IPS-11a (cell line): ENCODE results near the gene LYAR.
A peak's percentile ranks its signal among the peaks of the same experiment; 100 is the strongest.

Experiments
- H3K4me3 ChIP-seq: one replicate; pipeline ENCODE4 v1.5.1; 2013; ENCODE audit warnings: low read depth, low read length, control low read depth

LYAR gene

DNA sequence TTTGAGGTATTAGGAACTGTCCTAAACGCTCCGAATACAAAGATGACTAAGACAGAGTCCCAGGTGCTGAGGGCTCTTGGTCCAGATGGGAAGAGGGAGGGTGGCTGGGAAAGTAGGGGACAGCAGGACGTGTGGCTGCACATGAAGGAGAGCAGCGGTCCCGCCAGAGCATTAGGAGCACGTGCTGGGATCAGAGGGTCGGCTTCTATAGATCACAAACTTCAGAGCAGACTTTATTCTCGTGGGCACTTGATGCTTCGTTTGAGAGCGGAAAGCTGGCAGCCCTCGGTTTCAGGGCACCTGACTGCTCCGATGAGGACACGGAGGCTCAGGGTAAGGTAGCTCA, 26.2 kb upstream of the LYAR start:
- no peak overlapping the region for H3K4me3 ChIP-seq

DNA sequence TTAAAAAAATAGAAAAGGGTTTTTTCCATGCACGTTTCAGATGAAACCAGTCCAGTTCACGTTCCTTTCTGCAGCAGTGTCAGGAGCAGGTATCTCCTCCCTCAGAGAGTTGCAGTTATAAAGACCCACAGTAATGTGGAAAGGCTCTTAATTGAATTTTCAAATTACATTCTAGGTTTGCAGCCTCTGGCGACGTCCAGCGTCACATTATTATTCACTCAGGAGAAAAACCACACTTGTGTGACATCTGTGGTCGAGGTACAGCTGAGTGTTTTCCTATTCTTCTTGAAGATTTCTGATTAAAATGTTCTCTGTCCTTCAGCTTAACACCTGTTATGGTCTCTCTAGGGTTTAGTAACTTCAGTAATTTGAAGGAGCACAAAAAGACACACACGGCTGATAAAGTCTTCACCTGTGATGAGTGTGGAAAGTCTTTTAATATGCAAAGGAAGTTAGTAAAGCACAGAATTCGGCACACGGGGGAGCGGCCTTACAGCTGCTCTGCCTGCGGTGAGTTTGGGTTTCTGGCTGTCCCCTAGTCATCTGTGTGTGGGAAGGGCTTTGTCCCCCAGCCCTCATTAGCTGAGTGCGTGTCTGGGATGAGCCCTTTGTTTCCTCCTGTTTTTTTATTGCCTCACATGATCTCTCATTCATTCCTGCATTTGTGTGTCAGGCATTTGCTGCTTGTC, 25.7 kb upstream of the LYAR start:
- H3K4me3 ChIP-seq, result no peak overlapping the region

DNA sequence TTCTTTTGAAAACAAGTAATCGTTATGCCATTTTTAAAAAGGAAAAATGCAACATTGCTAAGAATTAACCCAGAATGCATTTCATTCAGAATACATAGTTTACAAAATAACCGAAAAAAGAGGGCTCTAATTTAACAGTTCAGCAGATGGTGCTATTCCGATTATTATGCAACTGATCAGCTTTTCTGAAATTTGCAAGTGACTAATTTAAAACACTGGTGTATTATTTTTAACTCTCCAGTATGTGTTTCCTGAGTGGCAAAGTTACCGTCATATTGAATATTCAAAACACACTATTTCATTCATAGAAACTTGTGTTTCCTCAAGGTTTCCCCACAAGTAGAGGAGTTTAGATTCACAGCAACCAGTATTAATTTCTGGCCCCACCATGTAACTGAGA, 21.2 kb upstream of the LYAR start:
- no peak overlapping the region for H3K4me3 ChIP-seq

DNA sequence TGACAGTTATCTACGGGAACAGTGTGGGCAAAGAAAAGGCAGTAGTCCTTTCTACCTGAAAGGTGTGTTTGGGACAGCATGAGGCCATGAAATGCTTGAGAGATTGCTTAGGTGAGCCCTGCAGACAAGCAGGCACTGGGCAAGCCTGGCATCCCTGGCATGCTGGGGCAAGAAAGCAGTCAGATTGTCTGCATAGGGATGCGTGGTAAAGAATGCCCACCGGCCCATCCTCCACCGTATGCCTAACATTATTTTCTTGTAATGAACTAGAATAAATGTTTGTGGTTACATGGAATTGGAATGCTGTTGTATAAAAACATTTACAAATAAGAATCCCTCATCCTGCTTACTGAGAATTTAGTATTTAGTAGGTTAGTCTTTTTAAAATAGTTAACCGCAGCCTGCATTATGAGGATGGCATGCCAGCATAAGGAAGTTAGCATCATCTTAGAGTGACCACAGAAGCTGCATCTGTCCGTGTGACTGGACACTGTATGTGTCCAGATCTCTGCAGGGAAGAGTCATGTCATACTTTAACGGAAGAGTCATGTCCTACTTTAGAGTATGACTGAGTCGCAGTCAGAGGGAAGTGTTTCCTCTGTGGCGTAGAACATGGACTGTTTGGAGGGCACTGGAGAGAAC, 19.0 kb upstream of the LYAR start:
- no peak overlapping the region for H3K4me3 ChIP-seq

- no peak overlapping the region for H3K4me3 ChIP-seq
These were observed 17.0 kb upstream of the LYAR start for GRCh38 chr4:4306920-4307319.

DNA sequence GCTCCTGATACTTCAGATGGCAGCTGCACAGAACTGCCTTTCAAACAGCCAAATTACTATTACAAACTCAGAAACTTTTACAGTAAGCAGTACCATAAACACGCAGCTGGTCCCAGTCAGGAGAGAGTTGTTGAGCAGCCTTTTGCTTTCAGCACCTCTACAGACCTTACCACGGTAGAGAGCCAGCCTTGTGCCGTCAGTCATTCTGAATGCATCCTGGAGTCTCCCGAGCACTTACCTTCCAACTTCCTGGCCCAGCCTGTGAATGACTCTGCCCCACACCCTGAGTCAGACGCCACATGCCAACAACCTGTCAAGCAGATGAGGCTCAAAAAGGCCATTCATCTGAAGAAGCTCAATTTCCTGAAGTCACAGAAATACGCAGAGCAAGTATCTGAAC, 12.5 kb upstream of the LYAR start:
- no peak overlapping the region for H3K4me3 ChIP-seq

- H3K4me3 ChIP-seq, result no peak overlapping the region
These were observed 12.0 kb upstream of the LYAR start for GRCh38 chr4:4302001-4302400.

DNA sequence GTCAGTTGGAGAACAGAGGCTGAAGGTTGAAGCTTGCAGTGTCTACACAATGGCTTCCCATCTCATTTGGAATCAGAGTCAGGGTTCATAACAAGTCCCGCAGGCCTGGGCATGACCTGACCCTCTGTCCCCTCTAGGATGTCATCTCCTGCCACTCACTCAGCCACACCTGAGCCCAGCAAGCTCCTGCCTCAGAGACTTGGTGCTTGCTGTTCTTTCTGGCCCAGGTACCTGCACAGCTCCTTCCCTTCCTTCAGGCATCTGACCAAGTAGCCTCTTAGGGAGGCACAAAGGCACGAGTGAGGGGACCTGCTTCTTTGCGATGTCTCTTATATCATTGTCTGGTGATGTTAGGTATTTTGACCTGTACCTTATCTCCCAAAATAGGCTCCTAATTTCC, 9.1 kb upstream of the LYAR start:
- no peak overlapping the region for H3K4me3 ChIP-seq

DNA sequence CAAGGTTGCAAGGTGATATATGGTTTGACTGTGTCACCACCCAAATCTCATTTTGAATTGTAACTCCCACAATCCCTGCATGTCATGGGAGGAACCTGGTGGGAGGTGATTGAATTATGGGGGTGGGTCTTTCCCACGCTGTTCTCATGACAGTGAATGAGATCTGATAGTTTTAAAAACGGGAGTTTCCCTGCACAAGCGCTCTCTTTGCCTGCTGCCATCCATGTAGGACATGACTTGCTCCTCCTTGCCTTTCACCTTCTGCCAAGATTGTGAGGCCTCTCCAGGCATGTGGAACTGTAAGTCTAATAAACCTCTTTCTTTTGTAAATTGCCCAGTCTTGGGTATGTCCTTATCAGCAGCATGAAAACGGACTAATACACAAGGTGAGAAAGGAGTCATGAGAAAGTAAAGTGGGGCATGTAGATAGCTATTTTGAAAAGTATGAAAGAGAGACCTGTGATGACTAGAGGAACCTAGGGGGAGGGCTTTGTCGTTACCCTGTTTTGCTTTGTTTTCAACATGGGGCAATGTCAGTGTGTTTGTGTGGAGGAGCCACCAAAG, 6.4 kb upstream of the LYAR start:
- no peak overlapping the region for H3K4me3 ChIP-seq

- no peak overlapping the region for H3K4me3 ChIP-seq
These were observed 3.3 kb upstream of the LYAR start for GRCh38 chr4:4293279-4293678.

DNA sequence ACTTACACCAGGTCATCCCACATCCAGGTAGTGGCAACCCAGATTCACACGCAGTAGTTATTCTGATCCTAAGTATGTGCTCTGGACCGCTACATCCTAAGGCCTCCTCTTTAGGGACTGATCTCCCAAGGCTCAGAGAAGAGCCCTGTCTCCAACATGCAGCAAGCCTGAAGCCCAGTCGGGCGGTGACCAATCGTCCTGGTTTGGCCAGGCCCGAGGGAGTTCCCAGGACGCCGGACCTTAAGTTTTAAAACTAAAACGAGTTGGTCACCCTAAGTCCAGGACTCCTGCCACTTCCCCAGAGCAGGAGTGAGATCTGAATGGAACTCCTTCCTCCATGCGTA, 385 bp downstream of the LYAR start:
- H3K4me3 ChIP-seq, result peak overlapping the region; percentile 97

- H3K4me3 ChIP-seq, result peak overlapping the region; percentile 97
These were observed 899 bp downstream of the LYAR start for GRCh38 chr4:4289055-4289454.

DNA sequence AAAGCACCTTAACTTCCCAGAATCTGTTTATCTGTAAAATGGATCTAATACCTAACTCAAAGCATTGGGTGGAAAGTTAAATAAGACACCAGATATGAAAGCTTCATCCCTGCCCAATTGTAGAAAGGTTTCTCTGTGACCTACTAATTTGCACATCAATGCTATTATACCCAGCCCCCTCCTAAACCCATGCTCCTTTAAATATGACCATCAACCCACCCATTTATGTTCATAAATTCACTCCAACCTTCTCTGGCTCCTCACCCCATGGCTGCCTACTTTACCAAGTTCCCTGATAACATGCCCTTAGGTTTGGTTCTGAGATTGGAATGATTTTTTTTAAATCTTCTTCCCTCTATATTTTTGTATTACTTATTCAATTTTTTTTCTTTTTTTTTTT, 1.9 kb downstream of the LYAR start:
- H3K4me3 ChIP-seq, result no peak overlapping the region

GRCh38 chr4:4284827-4285618, 4.9 kb downstream of the LYAR start:
- no peak overlapping the region for H3K4me3 ChIP-seq

- no peak overlapping the region for H3K4me3 ChIP-seq
These were observed 8.2 kb downstream of the LYAR start for GRCh38 chr4:4281787-4282186.

DNA sequence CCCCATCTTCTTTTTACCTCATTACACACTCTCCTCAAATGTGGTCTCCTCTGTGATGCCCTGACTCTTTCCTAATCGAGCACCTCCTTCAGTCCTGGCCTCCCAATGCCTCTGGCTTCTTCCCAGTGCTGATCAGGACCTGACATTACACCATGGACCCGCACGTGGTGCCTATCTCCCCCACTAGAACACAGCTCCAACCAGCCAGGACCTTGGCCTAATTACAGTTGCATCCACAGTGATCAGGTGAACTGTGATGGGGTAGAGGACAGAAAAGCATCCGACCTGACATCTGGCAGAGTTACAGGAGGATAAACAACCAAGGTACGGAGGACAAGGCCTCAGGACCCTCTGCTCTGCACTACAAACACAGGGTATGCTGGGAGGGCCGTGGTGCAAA, 12.4 kb downstream of the LYAR start:
- H3K4me3 ChIP-seq, result no peak overlapping the region

DNA sequence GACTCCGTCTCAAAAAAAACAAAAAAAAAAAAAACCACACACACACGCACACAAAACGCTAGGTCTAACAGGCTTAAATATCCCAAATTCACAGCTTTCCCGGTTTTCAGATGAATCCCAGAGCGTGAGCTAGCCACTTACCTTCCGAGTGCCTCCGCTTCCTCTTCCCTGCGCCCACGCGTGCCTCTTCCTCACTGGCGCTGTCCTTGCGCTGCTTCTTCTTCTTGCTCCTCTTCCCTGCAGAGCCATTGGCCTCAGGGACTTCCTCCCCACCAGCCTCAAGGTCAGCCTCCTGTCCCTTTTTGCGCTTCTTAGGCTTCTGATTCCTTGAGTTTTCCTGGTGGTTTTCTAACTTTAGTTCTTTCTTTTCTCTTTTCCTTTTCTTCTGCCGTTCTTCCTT, 15.7 kb downstream of the LYAR start:
- H3K4me3 ChIP-seq, result no peak overlapping the region

- no peak overlapping the region for H3K4me3 ChIP-seq
These were observed 18.0 kb downstream of the LYAR start for GRCh38 chr4:4271912-4272311.

DNA sequence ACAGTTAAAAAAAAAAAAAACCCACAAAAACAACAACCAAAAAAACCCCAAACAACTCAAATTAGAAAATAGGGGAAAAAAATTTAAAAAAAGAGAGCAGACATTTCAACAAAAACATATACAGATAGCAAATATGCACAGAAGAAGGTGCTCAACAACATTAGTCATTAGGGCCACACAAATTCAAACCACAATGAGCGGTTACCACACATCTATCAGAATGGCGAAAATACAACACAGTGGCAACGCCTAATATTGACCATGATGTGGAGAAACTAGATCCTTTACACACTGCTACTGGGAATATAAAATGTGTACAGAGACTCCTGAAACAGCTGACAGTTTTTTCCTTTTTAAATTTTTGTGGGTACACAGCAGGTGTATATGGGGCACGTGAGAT, 19.4 kb downstream of the LYAR start:
- no peak overlapping the region for H3K4me3 ChIP-seq

DNA sequence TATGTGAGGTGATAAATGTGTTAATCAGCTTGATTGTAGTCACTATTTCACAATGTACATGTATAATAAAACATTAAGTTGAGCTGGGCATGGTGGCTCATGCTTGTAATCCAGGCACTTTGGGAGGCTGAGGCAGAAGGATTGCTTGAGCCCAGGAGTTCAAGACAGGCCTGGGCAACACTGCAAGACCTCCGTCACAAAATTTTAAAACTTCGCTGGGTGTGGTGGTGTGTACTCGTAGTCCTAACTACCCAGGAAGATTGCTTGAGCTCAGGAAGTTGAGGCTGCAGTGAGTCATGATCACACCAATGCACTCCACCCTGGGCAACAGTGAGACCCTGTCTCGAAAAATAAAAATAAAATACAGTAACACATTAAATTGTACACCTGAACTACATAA, 20.1 kb downstream of the LYAR start:
- H3K4me3 ChIP-seq, result no peak overlapping the region

DNA sequence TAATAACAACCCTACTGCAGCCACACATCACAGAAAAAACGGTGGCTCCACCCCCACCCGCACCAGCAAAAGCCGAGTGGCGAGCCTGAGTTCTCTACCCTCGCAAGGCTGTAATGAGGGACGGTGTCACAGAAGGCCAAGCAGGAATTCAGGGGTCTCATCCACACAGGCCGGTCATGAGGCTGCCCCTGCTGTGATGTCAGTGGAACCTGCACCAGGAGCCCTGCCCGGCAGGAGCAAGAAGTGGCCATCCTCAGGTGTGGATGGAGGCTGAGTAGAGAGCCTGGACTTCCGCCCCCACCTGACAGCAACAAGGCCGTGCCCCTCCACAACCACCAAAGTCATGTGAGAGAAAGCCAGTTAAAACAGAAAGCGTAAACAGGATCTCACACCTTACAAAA, 20.6 kb downstream of the LYAR start:
- H3K4me3 ChIP-seq, result no peak overlapping the region

GRCh38 chr4:4268776-4269175, 21.2 kb downstream of the LYAR start:
- no peak overlapping the region for H3K4me3 ChIP-seq
